ENCODE results near the gene ANO1.

- TF ChIP-seq CTCF (IDR thresholded peaks at IDR 0.05) (no peak), TAF1 (IDR thresholded peaks at IDR 0.05; ENCODE audit: borderline replicate concordance, low read depth, low read length) (no peak), FOXM1 (IDR thresholded peaks at IDR 0.05; ENCODE audit: low read depth) (no peak), RAD21 (IDR thresholded peaks at IDR 0.05; ENCODE audit: low read length) (no peak), SMC3 (IDR thresholded peaks at IDR 0.05; ENCODE audit: low read depth, low read length) (no peak), SIN3A (IDR thresholded peaks at IDR 0.05; ENCODE audit: borderline replicate concordance, low read depth, low read length) (no peak), ZBTB33 (IDR thresholded peaks at IDR 0.05; ENCODE audit: borderline replicate concordance, low read depth) (no peak)
Observed at GRCh38 chr11:70207531-70208131, 129.5 kb downstream of the ANO1 start.
